Myocyte (in vitro differentiated cells): Measurements from ENCODE around the gene CDH10. TPM values are rescaled to one million over a fixed set of nuclear protein-coding genes. Genes with fewer than 3 reads are reported as not detected.

Experiments
- DNase-seq: peaks from one replicate; pipeline ENCODE4 v3.0.0-alpha.2; 2012; ENCODE audit warnings: low read depth
- total RNA-seq: library from RNA; depleted of rRNA; stranded (reverse); fragments of >200 nt; gene quantifications from 2 replicates; pipeline ENCODE4 v1.2.3, GENCODE V29; 2014

CDH10 gene
- total RNA-seq, 1 donor from 2014 or later, result not detected

GRCh38 chr5:24602188-24602587 is 42.6 kb downstream of the CDH10 start:
- DNase-seq, result no peak

- no peak for DNase-seq
Measured at GRCh38 chr5:24598956-24599355, 45.8 kb downstream of the CDH10 start.

GRCh38 chr5:24595329-24595728 is 49.4 kb downstream of the CDH10 start:
- DNase-seq, result no peak

- DNase-seq, result no peak
Measured at GRCh38 chr5:24591426-24591825, 53.4 kb downstream of the CDH10 start.

- DNase-seq, result no peak
Measured at GRCh38 chr5:24589566-24589965, 55.2 kb downstream of the CDH10 start.

- no peak for DNase-seq
Measured at GRCh38 chr5:24585751-24586150, 59.0 kb downstream of the CDH10 start.

- no peak for DNase-seq
Measured at GRCh38 chr5:24571302-24571701, 73.5 kb downstream of the CDH10 start.

- no peak for DNase-seq
Measured at GRCh38 chr5:24566933-24567332, 77.8 kb downstream of the CDH10 start.

GRCh38 chr5:24555229-24555628 is 89.5 kb downstream of the CDH10 start:
- no peak for DNase-seq

- no peak for DNase-seq
Measured at GRCh38 chr5:24547132-24547531, 97.6 kb downstream of the CDH10 start.

GRCh38 chr5:24539613-24540012 is 105.2 kb downstream of the CDH10 start:
- no peak for DNase-seq

- DNase-seq, result no peak
Measured at GRCh38 chr5:24538346-24538745, 106.4 kb downstream of the CDH10 start.

- DNase-seq, result no peak
Measured at GRCh38 chr5:24535646-24536045, 109.1 kb downstream of the CDH10 start.

- DNase-seq, result no peak
Measured at GRCh38 chr5:24530906-24531305, 113.9 kb downstream of the CDH10 start.

- no peak for DNase-seq
Measured at GRCh38 chr5:24525414-24525813, 119.4 kb downstream of the CDH10 start.

- no peak for DNase-seq
Measured at GRCh38 chr5:24512423-24512822, 132.4 kb downstream of the CDH10 start.

GRCh38 chr5:24510523-24510988 is 134.2 kb downstream of the CDH10 start:
- DNase-seq, result no peak

- DNase-seq, result no peak
Measured at GRCh38 chr5:24509943-24510342, 134.8 kb downstream of the CDH10 start.

- no peak for DNase-seq
Measured at GRCh38 chr5:24505258-24505657, 139.5 kb downstream of the CDH10 start.

GRCh38 chr5:24497591-24498157 is 147.1 kb downstream of the CDH10 start:
- DNase-seq, result no peak

GRCh38 chr5:24497145-24497544 is 147.6 kb downstream of the CDH10 start:
- no peak for DNase-seq

- no peak for DNase-seq
Measured at GRCh38 chr5:24496268-24496667, 148.5 kb downstream of the CDH10 start.

- DNase-seq, result no peak
Measured at GRCh38 chr5:24492229-24492628, 152.5 kb downstream of the CDH10 start.

GRCh38 chr5:24491490-24491889 is 153.3 kb downstream of the CDH10 start:
- no peak for DNase-seq
